ENCODE results near the gene DFFB.
A peak's percentile ranks its signal among the peaks of the same experiment; 100 is the strongest.
"Not testable (repeated sequence)": the region's sequence is repeated elsewhere in the genome, so short reads cannot be mapped to it uniquely, and the experiment has no call there.

Gene DFFB

GRCh38 chr1:3856923-3857790 lies at the start of gene DFFB, which contains the start of gene CEP104:
DFFB (plus strand) TSS chr1:3857476; CDS start chr1:3857604, 128 bp downstream.
CEP104 (minus strand) TSS chr1:3857211; CDS start chr1:3852407, 4,804 bp downstream.
- DNase-seq = peak; percentile 89

- no peak for DNase-seq
Observed at GRCh38 chr1:3807769-3808168, 49.5 kb upstream of the DFFB start.

- no peak for DNase-seq
Observed at GRCh38 chr1:3809680-3810079, 47.6 kb upstream of the DFFB start.

- DNase-seq = not testable (repeated sequence)
Observed at GRCh38 chr1:3810149-3810761, 47.0 kb upstream of the DFFB start.

GRCh38 chr1:3811595-3811911 lies 45.7 kb upstream of the DFFB start:
- DNase-seq = no peak

- no peak for DNase-seq
Observed at GRCh38 chr1:3814065-3814464, 43.2 kb upstream of the DFFB start.

GRCh38 chr1:3814771-3815561 lies 42.3 kb upstream of the DFFB start:
- DNase-seq = no peak

- DNase-seq = no peak
Observed at GRCh38 chr1:3816331-3817137, 40.7 kb upstream of the DFFB start.

GRCh38 chr1:3817138-3817740 lies 40.0 kb upstream of the DFFB start:
- DNase-seq = no peak

GRCh38 chr1:3817821-3818597 lies 39.3 kb upstream of the DFFB start:
- DNase-seq = no peak

- no peak for DNase-seq
Observed at GRCh38 chr1:3819771-3820200, 37.5 kb upstream of the DFFB start.

GRCh38 chr1:3820316-3820715 lies 37.0 kb upstream of the DFFB start:
- DNase-seq = no peak

GRCh38 chr1:3821004-3821403 lies 36.3 kb upstream of the DFFB start:
- DNase-seq = no peak

- DNase-seq = no peak
Observed at GRCh38 chr1:3821447-3821846, 35.8 kb upstream of the DFFB start.

GRCh38 chr1:3821908-3822307 lies 35.4 kb upstream of the DFFB start:
- no peak for DNase-seq

- no peak for DNase-seq
Observed at GRCh38 chr1:3822421-3822820, 34.9 kb upstream of the DFFB start.

GRCh38 chr1:3824650-3825049 lies 32.6 kb upstream of the DFFB start:
- DNase-seq = no peak

- DNase-seq = no peak
Observed at GRCh38 chr1:3825356-3825755, 31.9 kb upstream of the DFFB start.

GRCh38 chr1:3827813-3828307 lies 29.4 kb upstream of the DFFB start:
- DNase-seq = no peak

- no peak for DNase-seq
Observed at GRCh38 chr1:3828391-3828790, 28.9 kb upstream of the DFFB start.

GRCh38 chr1:3831689-3832088 lies 25.6 kb upstream of the DFFB start:
- DNase-seq = no peak
